HEK293 (cell line): Measurements from ENCODE around the gene RCOR3.

Source experiments
- CTCF ChIA-PET: fragments of 350-600 bp; formaldehyde crosslinking; extraction: SDS; loops from one replicate; lab custom pipeline; 2021; ENCODE audit warnings: antibody characterized with exemption; lab: Yijun Ruan, JAX
- POLR2A ChIA-PET: fragments of 300-600 bp; formaldehyde crosslinking; extraction: SDS; loops from one replicate; lab custom pipeline; 2020; ENCODE audit warnings: antibody characterized with exemption, inconsistent platforms; lab: Yijun Ruan, JAX
- H3K27ac ChIP-seq: fragments of 200-500 bp; sonication (Bioruptor generic); 2 replicates; pipeline ENCODE4 v1.5.1; 2014; ENCODE audit warnings: low read depth, low read length, control low read depth, inconsistent platforms; ENCODE audit errors: extremely low read depth
- H3K36me3 ChIP-seq, 2 experiments: fragments of 200-500 bp in 1 of 2; sonication (Bioruptor generic) in 1 of 2; 1 replicate in 1 of 2; 2 replicates in 1 of 2; pipeline ENCODE4 v1.5.1; 2014 to 2017; ENCODE audit warnings: inconsistent platforms in 2 of 2, low read length in 2 of 2; ENCODE audit not compliant: control insufficient read depth in 2 of 2, insufficient read depth in 1 of 2
- H3K4me1 ChIP-seq: fragments of 200-500 bp; sonication (Bioruptor generic); 2 replicates; pipeline ENCODE4 v1.5.1; 2014; ENCODE audit warnings: mild to moderate bottlenecking, low read length, inconsistent platforms; ENCODE audit not compliant: control insufficient read depth, insufficient read depth
- H3K4me3 ChIP-seq: 2 replicates; pipeline ENCODE4 v1.5.1; 2011; ENCODE audit warnings: low read depth, mild to moderate bottlenecking, control low read depth, low read length, moderate library complexity
- H3K9me3 ChIP-seq: fragments of 200-500 bp; sonication (Bioruptor generic); 2 replicates; pipeline ENCODE4 v1.5.1; 2014; ENCODE audit warnings: low read depth, low read length, inconsistent platforms; ENCODE audit not compliant: control insufficient read depth, insufficient read depth
- ELK4 ChIP-seq: IDR thresholded peaks from 2 replicates; pipeline ENCODE4 v1.6.1; 2011; ENCODE audit warnings: mild to moderate bottlenecking, low read depth, low read length, borderline replicate concordance
- KLF17 ChIP-seq: fragments of 450-650 bp; formaldehyde crosslinking; IDR thresholded peaks from 2 replicates; pipeline ENCODE4 v1.5.1; 2016; ENCODE audit warnings: missing biosample characterization, missing genetic modification characterization
- MEIS1 ChIP-seq: sonication (generic); formaldehyde crosslinking; IDR thresholded peaks from 2 replicates; pipeline ENCODE4 v1.8.1; 2022; ENCODE audit warnings: missing genetic modification reagents, mild to moderate bottlenecking, borderline replicate concordance
- PBX3 ChIP-seq: sonication (generic); formaldehyde crosslinking; IDR thresholded peaks from 2 replicates; pipeline ENCODE4 v1.8.1; 2022; ENCODE audit warnings: mild to moderate bottlenecking, moderate library complexity, missing genetic modification reagents
- PRDM4 ChIP-seq: fragments of 450-650 bp; formaldehyde crosslinking; IDR thresholded peaks from 2 replicates; pipeline ENCODE4 v1.5.1; 2017; ENCODE audit warnings: missing biosample characterization, missing genetic modification characterization
- PRDM6 ChIP-seq: fragments of 450-650 bp; formaldehyde crosslinking; IDR thresholded peaks from 2 replicates; pipeline ENCODE4 v1.5.1; 2017; ENCODE audit warnings: missing biosample characterization, missing genetic modification characterization
- REPIN1 ChIP-seq: fragments of 450-650 bp; formaldehyde crosslinking; IDR thresholded peaks from 2 replicates; pipeline ENCODE4 v1.5.1; 2017; ENCODE audit warnings: missing biosample characterization, missing genetic modification characterization, low read depth
- REST ChIP-seq: fragments of 450-650 bp; formaldehyde crosslinking; IDR thresholded peaks from 2 replicates; pipeline ENCODE4 v1.5.1; 2016; ENCODE audit warnings: missing biosample characterization, missing genetic modification characterization
- SCRT2 ChIP-seq: fragments of 450-650 bp; formaldehyde crosslinking; IDR thresholded peaks from 2 replicates; pipeline ENCODE4 v1.5.1; 2016; ENCODE audit warnings: missing biosample characterization, missing genetic modification characterization
- TRIM28 ChIP-seq: IDR thresholded peaks from 2 replicates; pipeline ENCODE4 v1.6.1; 2011; ENCODE audit warnings: low read length, control low read depth, borderline replicate concordance
- ZBTB1 ChIP-seq: fragments of 450-650 bp; formaldehyde crosslinking; IDR thresholded peaks from 2 replicates; pipeline ENCODE4 v1.5.1; 2016; ENCODE audit warnings: missing biosample characterization, missing genetic modification characterization
- ZNF175 ChIP-seq: fragments of 450-650 bp; formaldehyde crosslinking; IDR thresholded peaks from 2 replicates; pipeline ENCODE4 v1.5.1; 2016; ENCODE audit warnings: missing biosample characterization, missing genetic modification characterization
- ZNF37A ChIP-seq: fragments of 450-650 bp; IDR thresholded peaks from 2 replicates; pipeline ENCODE4 v1.5.1; 2018; ENCODE audit warnings: missing biosample characterization, missing genetic modification characterization
- ZNF404 ChIP-seq: fragments of 450-650 bp; formaldehyde crosslinking; IDR thresholded peaks from 2 replicates; pipeline ENCODE4 v1.5.1; 2017; ENCODE audit warnings: missing biosample characterization, missing genetic modification characterization
- ZNF426 ChIP-seq: fragments of 450-650 bp; formaldehyde crosslinking; IDR thresholded peaks from 2 replicates; pipeline ENCODE4 v1.5.1; 2017; ENCODE audit warnings: missing biosample characterization, missing genetic modification characterization, mild to moderate bottlenecking, inconsistent platforms, moderate library complexity
- ZNF610 ChIP-seq: fragments of 450-650 bp; formaldehyde crosslinking; IDR thresholded peaks from 2 replicates; pipeline ENCODE4 v1.5.1; 2016; ENCODE audit warnings: missing biosample characterization, missing genetic modification characterization, borderline replicate concordance
- ZNF777 ChIP-seq: fragments of 450-650 bp; formaldehyde crosslinking; IDR thresholded peaks from 2 replicates; pipeline ENCODE4 v1.5.1; 2017; ENCODE audit warnings: missing biosample characterization, missing genetic modification characterization, borderline replicate concordance
- ZNF830 ChIP-seq: fragments of 450-650 bp; IDR thresholded peaks from 2 replicates; pipeline ENCODE4 v1.5.0; 2018; ENCODE audit warnings: missing biosample characterization, missing genetic modification characterization, low read depth, mild to moderate bottlenecking, moderate library complexity

Gene RCOR3

GRCh38 chr1:211296396-211296795 is 37.2 kb downstream of the RCOR3 start:
- H3K27ac ChIP-seq = no peak overlapping the region
- ChIA-PET POLR2A (no interaction called here), CTCF (no interaction called here)
- H3K4me1 ChIP-seq = no peaks in the 10 kb centered on the region
- H3K36me3 ChIP-seq = peaks cover 34 to 49% of the 10 kb centered on the region in 2 experiments
- H3K9me3 ChIP-seq = no peaks in the 10 kb centered on the region
- H3K4me3 ChIP-seq = no peak overlapping the region
- TF ChIP-seq PRDM4 (tag by site-specific recombination) (no peak), REST (no peak), ZNF830 (tag by site-specific recombination) (no peak), ZNF610 (tag by site-specific recombination) (no peak), PRDM6 (no peak), SCRT2 (tag by site-specific recombination) (no peak), REPIN1 (tag by site-specific recombination) (no peak), ELK4 (no peak), PBX3 (CRISPR knock-in tag) (no peak), ZNF777 (tag by site-specific recombination) (no peak), MEIS1 (CRISPR knock-in tag) (no peak), ZNF37A (tag by site-specific recombination) (no peak), ZNF426 (tag by site-specific recombination) (no peak), ZNF404 (tag by site-specific recombination) (no peak), KLF17 (no peak), ZNF175 (tag by site-specific recombination) (no peak), TRIM28 (no peak), ZBTB1 (tag by site-specific recombination) (no peak)
